Astrocyte of the hippocampus (primary cell): ENCODE measurements around the gene FSTL3.
"Not testable (repeated sequence)": the region's sequence is repeated elsewhere in the genome, so short reads cannot be mapped to it uniquely, and the experiment has no call there.

Experiments
- DNase-seq: peaks from one replicate; pipeline ENCODE4 v3.0.0; 2011; ENCODE audit warnings: low read depth, low spot score

Gene FSTL3

DNA sequence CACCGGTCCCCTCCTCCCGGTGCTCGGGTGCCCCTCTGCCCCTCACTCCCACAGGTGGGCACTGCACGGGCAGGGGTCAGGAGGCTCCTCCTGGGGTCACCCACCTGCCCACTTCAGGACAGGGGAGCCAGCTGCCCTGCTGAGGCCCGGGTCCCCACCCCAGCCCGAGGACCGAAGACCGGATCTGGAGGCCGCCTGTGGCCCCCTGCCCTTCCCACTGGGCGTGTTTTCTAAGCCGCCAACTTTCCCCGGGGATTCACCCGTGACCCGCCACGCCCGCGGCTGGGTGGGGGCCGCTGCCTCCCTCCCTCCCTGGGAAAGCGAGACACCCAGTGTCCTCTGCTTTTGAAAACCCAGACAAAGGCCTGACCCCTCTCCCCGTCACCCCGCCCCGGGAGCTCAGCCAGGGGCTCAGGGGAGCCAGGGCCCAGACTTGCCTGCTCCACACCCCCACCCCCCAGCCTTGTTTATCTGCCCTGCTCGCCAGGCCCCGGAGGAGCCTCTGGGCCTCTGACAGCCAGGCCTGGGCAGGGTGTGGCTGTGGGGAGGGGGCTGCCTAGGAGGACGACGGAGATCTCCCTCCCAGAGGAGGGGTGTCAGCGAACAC is 33.9 kb downstream of the FSTL3 start:
- DNase-seq, result peak; percentile 48

DNA sequence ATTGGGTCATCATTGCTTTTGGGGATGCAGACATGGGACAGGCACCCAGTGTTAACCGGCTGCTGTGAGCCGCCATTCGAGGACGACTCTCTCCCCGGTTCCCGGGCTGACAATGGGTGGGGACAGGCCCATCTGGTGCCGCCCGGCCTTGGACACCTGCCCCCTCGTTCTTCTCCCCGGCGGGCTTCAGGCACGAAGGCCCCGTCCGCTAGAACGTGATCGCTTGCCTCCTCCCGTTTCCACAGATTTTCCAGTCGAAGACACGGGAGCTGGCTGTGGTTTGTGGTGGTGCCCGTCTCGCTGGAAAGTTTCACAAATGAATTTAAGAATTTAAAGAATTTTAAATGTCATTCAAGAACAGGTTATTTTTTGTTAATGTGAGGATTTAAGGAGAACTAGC is 34.6 kb downstream of the FSTL3 start:
- DNase-seq, result peak; percentile 86

DNA sequence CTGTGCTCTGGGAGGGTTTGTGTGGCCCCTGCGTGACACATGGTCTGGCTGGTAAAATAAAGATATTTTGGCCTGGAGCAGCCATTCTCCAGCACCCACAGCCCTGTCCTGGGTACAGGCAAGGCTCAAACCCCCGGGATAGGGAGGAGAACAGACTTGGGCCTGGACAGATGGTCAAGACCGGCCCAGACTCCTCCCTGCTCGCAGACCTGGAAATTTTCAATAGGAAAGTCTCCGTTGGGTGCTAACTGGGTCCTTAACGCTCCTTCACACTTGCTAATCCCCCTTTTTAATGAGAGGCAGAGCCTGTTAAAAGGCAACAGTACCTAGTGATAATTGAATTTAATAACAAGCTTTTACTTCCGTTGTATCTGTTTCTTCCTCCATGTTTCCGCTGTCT is 35.1 kb downstream of the FSTL3 start:
- DNase-seq, result no peak

- no peak for DNase-seq
Measured at GRCh38 chr19:715347-715746, 39.2 kb downstream of the FSTL3 start.

- DNase-seq, result no peak
Measured at GRCh38 chr19:718251-718951, 42.2 kb downstream of the FSTL3 start.

DNA sequence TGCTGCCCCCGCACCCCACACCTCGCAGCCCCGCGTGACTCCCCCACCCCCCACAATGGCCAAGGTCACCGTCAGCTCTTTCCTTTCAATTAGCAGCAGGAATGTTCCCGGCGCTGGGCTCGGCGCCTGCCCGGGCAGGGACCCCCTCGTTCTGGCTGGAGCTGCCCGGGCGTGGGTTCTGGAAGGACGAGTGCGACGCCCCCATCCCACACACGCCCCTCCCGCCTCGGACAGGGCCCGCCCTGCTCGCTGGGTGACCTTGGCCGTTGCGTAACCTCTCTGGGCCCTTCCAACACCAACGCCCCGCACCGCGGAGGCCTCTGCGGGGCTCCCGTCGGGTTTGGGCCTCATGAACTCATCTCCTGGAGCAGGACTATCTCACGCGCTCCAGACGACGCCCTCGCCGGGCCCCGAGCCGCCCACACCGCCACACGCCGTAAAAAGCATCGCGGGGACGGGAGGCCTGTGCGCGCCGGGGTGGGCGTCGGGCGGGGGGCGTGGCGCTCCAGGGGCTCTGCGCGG is 42.9 kb downstream of the FSTL3 start:
- peak; percentile 67 for DNase-seq

GRCh38 chr19:719636-720344 is 43.6 kb downstream of the FSTL3 start:
- DNase-seq, result peak; percentile 62

DNA sequence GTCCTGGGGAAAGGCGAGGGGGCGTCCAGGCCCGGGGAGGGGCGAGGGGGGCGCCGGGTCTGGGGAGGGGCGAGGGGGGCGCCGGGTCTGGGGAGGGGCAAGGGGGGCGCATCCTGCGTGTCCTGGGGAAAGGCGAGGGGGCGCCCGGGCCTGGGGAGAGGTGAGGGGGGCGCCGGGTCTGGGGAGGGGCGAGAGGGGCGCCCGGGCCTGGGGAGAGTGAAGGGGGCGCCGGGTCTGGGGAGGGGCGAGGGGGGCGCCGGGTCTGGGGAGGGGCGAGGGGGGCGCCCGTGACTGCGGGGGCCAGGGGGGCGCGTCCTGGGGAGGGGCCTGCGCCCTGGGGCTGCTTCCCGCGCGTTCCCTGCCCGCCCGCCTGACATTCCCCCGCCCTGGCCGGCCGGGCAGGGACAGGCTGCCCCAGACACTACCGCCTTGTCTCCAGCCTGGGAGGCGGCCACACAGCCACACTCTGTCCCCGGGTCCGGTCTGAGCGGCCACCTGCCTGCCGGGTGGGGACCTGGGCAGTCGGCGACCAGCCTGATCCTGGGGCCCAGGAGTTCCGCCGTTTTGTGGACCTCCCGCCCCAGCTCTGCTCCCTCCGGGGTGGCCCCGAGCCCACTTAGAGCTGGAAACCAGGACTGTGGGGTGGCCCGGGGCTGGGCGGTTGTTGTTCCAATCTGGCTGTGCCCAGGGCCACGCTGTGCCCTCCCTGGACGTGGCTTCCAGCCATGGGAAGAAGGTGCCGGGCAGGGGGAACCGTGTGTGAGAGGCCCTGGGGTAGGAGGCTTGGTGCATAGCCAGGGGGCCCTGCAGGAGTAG is 44.4 kb downstream of the FSTL3 start:
- DNase-seq, result peak; percentile 35

DNA sequence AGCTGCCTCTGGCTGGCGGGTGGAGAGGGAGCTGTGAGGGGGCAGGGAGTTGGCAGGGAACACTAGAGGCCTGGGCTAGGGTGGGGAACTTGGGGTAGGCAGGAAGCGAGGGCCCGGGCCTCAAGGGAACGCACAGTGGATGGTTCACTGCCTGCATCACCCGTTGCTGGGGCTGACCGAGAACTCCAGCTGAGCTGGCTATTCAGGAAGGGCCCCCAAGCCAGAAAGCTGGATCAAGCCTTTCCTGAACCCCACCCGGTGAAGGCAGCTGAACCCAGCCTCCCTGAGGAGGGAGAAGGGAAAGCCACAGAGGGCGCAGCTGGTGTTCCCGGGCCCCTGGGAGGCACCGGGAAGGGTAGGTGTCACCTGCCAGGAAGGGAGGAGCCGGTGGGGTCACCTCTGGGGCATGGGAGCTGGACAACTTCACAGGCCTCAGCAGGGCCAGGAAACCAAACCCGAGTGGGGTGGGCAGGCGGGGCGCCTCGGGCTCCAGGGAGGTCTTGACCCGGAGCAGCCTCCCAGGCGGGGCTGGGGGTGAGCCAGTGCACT is 46.4 kb downstream of the FSTL3 start:
- DNase-seq, result no peak

DNA sequence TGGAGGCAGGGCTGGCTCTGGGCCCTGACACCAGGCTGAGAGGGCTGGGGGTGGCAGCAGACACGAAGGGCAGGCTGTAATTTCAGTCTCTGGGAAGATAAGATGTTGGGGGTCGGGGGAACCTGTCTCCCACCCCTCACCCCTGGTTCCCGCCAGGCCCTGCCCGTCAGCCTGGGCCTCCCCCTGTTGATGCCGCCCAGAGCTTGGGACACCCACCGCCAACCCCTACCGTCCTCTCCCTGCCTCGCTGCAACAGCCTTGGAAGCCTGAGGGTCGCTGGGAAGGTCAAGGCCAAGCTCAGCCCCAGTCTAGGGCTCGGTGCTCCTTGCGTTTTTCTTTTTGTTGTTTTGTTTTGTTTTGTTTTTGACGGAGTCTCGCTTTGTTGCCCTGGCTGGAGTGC is 47.1 kb downstream of the FSTL3 start:
- no peak for DNase-seq

- no peak for DNase-seq
Measured at GRCh38 chr19:723714-724113, 47.5 kb downstream of the FSTL3 start.

GRCh38 chr19:725461-726089 is 49.4 kb downstream of the FSTL3 start:
- DNase-seq, result no peak

DNA sequence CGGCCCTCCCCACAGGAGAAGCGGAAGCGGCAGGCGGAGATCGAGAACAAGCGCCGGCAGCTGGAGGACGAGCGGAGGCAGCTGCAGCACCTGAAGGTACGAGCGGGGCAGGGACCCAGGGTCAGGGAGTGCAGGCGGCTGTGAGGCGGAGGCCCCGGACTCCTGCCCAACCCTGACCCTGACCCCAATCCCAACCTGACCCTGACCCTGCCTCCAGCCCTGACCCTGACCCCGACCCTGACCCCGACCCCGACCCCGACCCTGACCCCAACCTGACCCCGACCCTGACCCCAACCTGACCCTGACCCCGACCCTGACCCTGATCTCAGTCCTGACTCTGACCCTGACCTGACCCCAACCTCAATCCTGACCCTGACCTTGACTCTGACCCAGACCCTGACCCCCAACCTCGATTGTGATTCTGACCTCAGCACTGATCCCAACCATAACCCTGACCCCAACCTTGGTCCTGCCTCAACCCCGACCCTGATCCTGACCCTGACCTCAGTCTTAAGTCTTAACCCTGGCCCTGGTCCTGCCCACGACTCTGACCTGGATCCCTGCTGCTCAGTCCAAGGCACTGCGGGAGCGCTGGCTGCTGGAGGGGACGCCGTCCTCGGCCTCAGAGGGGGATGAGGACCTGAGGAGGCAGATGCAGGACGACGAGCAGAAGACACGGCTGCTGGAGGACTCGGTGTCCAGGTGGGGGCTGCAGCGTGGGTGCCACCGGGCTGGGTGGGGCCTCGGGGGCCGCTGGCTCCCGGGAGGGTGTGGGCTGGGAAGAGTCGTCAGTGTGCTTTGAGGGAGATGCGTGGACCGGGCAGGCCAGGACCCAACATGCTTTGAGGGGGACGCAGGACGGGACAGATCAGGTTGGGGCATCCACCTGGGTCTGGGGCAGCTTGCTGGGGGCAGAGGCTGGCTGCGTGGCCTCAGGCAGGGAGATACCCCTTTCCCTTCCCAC is 51.1 kb downstream of the FSTL3 start:
- DNase-seq, result no peak

GRCh38 chr19:728011-728410 is 51.8 kb downstream of the FSTL3 start:
- DNase-seq, result no peak

DNA sequence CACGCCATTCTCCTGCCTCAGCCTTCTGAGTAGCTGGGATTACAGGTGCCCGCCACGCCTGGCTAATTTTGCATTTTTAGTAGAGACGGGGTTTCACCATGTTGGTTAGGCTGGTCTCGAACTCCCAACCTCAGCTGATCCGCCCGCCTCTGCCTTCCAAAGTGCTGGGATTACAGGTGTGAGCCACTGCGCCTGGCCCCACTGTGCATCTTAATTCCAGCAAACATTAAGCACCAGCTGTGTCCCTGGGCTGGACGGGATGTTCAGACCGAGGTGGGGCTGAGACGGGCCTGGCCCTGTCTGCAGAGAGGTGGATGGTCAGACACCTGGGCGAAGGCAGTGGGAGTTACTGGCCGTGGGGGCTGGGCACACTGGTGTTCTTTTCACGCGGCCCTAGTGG is 53.4 kb downstream of the FSTL3 start:
- not testable (repeated sequence) for DNase-seq

- no peak for DNase-seq
Measured at GRCh38 chr19:729965-730668, 53.9 kb downstream of the FSTL3 start.

GRCh38 chr19:731000-731399 is 54.8 kb downstream of the FSTL3 start:
- DNase-seq, result no peak

GRCh38 chr19:732148-733069 is 56.2 kb downstream of the FSTL3 start:
- no peak for DNase-seq
